NCI-H1694 (cell line): Measurements from ENCODE around the gene BAIAP2L2.

Experiments used
- DNase-seq: peaks from one replicate; lab custom pipeline; 2025; lab: John Stamatoyannopoulos, UW

BAIAP2L2 gene

DNA sequence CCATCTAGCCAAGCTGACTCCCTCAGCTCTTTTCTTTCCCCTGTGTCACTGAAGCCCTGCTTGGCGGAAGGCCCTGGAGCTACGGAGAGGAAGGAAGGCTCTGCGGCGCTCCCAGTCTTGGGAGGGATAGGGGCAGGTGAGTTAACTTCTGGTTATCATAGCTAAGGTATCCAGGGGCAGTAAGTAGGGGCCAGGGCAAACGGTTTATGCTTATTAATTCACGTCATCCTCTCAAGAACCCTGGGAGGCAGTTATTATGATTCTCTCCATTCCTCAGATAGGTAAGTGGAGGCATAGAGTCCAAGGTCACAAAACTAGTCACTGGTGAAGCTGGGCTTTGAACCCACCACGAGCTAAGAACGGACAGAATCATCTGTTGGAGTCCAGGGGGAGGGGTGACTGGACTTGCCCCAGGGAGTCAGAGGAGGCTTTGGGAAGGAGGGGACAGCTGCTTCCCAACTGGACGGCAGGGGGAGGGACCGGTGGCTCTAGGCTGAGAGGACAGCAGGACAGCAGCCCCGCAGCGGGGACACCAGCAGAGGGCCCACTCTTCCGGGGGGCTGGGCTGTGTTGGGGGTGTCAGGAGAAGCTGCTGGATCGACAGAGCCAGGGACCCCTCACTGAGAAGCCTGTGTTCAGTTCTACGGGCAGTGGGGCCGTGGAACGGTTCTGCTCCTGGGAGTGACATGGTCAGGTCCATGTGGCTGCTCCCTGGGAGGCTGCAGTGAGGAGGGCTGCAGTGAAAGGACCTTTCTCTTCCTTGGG lies 3.5 kb downstream of the BAIAP2L2 start:
- no peak for DNase-seq

DNA sequence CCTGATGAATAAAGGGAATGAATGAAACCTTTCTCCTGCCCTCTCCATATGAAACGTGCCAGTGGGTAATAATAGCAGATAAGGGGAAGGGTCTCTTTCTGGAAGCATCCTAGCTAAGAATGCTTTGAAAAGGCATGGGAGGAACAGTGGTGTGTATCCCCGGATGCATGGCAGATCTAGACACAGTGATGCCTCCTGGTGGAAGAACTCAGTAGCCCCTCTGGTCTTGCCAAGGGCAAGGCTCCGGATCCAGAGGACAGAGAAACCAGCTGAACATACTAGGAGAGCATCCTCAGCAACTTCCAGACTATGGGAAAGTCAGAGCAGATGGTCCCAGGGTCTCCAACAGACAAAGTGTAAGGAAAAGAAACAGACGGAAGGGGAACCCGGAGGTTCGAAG lies 6.4 kb downstream of the BAIAP2L2 start:
- peak; percentile 32 for DNase-seq

DNA sequence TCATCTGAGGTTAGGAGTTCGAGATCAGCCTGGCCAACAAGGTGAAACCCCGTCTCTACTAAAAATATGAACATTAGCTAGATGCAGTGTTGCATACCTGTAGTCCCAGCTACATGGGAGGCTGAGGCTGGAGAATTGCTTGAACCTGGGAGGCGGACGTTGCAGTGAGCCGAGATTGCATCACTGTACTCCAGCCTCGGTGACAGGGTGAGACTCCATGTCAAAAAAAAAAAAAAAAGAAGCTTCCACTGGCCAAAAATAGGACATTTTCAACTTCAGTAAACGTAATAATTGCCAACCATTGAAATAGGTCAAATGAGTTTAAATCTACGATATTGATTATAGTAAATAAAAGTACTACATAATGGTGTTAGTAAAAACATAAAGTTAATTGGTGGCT lies 6.8 kb downstream of the BAIAP2L2 start:
- no peak for DNase-seq

DNA sequence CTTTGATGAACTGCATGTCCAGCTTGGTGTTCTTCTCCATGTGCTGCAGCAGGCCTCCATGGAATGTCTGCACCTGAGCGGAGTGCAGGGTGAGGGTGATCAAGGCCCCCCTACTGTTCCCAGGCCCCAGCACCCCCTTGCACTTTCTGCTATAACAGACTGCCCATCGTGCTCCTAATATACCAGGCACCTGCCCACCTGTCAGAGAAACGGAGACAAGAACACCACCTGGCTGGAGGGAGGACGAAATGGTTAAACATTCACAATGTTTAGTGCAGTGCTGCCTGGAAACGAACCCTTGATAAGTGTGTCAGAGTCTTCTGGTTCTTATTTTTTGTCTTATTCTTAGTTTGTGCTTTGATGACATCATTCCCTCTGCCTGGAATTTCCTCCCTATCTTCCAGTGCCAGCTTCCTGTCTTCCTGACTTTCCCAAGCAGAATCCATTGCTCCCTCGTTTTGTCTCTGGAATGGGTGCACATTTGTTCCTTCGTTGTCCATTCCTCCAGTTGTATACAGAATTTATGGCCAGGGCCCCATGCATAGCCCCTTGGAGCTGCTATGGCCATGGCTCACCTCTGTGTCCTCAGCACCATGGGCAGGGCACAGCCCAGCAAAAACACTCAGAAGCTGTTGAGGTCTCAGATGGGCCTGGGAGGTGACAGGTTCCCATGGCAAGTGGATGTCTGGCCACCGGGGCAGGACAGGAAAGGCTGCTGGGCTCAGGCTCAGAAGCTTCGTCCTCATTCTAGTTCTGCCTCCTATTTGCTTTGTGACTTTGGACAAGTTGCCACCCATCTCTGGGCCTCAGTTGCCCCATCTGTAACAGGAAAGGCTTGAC lies 11.9 kb downstream of the BAIAP2L2 start:
- no peak for DNase-seq

DNA sequence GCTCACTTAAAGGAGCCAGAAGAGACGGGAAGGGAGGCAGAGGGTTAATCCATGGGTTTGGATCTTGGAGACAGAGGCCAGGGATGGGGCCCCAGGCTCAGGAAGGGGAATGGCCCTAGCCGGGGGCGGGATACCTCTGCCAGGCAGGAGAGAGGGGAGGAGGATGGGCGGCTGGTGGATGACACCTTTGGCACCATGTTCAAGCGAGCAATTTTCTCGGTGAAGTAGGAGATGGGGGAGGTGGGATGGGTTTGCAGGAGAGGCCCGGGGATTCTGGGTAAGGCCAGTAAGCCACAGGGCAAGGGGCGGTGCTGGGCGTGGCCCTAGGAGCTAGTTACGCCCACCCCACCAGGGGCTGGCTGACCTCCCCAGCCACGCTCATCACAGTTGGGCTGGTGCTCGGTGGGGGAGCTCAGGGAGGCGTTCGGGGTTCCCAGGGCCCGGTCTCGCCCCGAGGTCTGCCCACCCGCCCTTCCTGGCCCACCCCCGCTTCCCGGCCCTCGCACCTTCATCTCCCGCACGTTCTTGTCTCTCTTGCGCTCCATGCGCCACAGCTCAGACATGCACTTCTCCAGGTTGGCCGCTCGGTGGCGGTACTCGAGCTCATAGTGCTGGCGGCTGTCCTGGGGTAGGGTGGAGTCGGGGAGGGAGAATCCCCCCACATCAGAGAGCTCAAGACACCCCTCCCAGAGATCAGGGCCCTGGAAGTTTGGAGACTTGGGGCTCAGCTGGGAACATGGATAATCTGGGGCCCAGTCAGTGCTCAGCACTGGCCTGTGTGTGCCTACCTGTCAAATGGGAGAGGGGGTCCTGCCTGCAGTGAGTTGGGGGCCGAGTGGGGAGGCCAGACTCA lies 12.7 kb downstream of the BAIAP2L2 start:
- DNase-seq = no peak

DNA sequence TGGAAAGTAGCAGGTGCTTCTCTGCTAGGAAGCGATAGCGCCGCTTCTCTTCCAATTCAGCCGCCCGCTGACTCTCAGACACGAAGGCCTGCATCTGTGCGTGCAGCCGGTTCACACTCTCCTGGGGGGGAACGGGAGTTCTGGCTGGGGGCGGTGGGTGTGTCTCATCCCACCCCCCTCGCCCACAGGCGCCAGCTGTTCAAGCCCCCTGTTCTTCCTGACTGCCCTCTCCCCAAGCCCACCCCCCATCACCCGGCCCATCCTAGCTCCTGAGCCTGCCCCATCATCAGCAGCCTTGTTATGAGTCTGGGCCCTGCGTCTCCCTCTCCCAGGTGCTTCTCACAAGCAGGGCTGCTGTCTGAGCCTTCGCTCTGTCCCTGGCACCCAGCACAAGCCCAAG lies 13.4 kb downstream of the BAIAP2L2 start:
- no peak for DNase-seq

DNA sequence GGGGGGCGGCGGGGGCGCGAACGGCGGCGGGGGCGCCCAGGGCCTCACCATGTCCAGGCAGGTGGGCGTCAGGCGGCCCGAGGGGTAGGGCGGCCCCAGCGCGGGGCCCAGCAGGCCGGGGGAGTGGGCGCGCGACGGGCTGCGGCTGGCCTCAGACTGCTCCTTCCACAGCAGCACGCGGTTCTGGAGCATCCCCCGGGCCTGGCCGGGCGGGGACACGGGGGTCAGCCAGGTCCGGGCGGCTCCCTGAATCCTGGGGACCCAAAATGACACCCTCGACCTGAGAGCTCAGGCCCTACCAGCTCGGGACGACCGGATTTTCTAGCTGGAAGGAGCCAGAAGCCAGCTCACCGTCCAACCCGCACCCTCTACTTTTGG lies 21.0 kb downstream of the BAIAP2L2 start:
- DNase-seq = no peak

DNA sequence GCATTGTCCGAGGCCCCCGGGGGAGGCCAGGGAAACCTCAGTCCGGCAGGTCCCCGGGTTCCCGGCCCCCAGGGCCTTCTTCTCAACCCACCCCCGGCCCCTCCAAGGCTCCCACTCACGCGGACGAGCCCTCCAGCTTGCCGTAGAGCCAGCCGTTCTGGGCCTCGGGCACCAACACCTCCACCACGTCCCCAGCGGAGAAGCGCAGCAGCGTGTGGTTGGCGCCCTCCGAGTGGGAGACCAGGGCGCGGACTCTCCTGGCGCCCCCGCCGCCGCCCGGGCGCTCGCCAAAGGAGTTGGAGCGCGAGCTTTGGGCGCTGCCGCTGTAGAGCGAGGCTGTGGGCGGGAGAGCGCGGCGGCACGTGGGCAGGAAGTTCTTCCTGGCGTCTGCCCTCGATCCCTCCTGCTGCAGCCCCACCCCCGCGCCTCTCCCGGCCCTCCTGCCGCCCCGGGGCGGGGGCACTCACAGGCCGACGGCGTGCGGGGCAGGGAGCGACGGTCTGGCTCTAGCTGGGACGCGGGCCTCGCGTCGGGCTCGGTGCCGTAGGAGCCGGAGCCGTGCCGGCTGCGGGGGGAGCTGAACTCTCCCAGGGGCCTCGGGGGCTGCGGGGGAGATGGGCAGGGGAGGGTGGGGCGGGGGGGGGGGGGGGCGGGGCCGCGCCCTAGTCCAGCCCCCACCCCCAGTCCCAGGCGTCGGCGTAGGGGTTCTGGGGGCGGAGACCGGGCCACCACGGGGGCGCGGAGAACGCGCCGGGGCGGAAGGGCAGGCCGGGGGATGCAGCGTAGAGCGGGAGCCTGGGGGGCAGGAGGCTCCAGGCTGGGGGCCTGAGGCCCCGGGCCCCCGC lies 21.6 kb downstream of the BAIAP2L2 start:
- no peak for DNase-seq

DNA sequence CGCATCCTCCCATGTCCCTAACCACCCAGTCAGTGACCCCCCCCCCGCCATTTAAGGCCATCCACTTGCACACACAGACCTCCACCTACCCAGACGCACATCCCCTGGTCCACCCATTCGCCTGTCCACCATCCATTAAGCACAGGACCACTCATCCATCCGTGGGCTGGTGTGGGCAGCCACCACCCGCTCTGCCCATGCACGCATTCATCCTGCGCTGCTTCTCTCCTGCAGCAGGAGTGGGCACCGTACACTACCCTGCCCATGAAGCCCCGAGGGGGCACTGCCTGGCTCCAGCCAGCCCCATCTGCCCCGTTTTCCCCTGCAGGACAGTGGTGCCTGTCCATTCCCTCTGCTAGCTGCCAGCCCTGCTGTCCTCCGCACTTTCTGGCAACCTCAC lies 22.6 kb downstream of the BAIAP2L2 start:
- DNase-seq = no peak

DNA sequence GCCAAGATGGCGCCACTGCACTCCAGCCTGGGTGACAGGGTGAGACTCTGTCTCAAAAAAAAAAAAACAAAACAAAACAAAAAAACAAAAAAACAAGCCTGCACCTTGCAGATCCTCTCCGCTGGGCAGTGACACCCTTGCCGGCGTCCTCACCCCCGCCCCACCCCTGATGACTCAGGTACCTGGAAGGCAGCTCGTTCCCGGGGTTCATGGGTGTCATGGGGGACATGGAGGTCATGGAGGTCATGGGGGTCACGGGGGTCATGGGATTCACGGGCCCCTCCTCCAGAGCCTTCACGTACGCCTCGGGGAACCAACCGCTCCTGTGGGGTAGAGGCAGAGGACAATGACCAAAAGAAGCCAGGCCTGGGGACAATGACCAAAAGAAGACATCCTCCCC lies 23.5 kb downstream of the BAIAP2L2 start:
- DNase-seq = no peak

DNA sequence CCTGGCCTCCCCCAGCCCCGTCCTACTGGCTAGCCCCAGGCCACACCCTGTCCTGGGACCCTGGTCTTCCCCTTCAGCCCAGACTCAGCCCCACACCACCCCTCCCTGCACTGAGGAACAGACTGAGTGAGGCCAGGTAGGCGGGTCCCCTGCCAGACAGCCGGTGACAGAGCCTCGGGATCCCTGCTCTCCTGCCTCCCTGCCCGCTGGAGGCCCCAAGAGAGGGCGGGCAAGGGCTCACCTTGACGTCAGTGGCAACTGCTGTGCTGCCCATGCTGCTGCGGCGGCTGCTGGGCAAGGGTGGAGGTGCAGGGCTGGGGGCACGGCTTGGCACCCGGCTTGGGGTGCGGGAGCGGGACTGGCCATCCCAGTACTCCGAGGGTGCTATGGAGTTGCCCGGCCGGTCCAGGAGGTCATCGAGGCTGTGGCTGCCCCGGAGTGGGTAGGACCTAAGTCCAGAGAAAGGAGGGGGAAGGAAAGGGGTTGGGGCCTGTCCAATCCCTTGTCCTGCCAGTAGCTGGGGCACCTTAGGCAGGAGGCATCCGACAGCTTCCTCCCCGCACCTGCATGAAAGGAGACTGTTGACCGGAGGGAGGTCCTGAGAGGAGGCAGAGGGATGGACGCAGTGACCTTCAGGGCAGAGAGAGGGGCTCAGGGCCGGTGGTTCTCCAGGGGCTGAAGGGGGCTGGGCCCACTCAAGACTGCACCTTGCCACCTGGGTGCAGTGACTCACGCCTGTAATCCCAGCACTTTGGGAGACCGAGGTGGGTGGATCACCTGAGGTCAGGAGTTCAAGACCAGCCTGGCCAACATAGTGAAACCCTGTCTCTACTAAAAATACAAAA lies 24.3 kb downstream of the BAIAP2L2 start:
- no peak for DNase-seq

DNA sequence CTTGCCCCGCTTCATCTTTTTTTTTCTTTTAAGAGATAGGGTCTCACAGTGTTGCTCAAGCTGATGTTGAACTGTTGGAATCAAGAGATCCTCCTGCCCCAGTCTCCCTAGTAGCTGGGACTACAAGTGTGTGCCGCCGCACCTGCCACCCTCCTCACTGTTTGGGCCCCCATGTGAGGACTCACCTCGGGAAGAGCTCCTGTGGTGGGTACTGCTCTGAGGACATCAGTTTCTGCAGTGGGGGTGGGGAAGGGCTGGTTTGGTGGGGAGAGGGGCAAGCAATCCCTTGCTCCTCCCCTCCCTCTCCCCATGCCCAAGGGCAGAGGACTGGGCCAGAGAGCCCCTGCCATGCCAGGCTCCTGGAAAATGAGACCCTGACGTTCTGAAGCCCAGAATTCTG lies 25.0 kb downstream of the BAIAP2L2 start:
- DNase-seq = no peak

DNA sequence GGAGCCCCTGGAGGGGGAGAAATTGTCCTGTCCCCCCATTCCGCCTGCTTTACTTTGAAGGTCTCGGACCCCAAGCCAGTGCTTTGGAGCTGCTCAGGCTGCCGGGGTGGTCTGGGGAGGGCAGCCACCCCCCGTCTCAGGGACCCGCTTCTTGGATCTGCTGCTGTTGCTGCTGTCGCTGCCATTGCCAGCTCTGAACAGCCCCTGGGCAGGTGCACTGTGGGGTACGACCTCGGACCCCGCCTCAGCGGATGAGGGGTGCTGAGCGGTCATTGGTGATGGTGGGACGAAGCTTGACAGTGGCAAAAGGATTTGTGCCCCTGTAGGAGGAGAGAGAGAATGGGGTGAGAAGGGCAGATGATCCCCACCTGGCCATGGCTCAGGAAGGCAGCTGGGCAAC lies 25.4 kb downstream of the BAIAP2L2 start:
- DNase-seq = no peak

DNA sequence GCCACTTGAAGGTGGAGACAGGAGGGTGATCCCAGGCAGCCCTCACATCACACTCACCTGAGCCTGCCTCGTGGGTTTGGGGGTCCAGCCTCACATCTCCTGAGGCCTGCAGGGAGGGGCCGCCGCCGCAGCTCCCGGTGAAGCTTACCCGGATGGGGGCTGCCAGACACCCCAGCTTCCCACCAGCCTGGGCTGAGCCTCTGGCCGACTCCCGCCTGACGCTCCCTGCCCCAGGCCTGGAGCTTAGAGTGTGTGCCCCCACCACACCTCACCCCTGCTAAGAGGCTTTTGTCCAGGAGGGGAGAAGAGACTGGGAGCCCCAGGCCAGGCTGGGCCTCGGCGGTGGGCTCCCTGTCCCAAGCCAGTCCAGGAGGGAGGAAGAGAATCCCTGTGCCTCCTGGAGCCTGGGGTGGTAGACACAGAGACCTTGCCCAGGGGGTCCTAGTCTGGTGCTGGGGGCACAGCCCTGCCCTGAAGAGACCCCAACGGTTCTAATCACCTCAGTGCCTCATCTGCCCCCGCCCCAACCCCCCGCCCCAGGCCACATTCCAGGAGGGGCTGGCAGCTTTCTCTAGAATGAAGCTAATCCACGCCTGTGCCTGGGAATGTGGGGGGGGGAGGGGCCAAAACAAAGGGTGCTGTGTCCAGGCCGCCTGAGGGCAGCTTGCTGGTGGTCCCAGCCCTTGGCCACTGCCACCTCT lies 26.4 kb downstream of the BAIAP2L2 start, which contains the start of gene SLC16A8:
SLC16A8 (minus strand) TSS at position 254 of the 701 bp plus-strand sequence. CDS start 1,311 bp downstream, outside the sequence.
- DNase-seq = no peak

DNA sequence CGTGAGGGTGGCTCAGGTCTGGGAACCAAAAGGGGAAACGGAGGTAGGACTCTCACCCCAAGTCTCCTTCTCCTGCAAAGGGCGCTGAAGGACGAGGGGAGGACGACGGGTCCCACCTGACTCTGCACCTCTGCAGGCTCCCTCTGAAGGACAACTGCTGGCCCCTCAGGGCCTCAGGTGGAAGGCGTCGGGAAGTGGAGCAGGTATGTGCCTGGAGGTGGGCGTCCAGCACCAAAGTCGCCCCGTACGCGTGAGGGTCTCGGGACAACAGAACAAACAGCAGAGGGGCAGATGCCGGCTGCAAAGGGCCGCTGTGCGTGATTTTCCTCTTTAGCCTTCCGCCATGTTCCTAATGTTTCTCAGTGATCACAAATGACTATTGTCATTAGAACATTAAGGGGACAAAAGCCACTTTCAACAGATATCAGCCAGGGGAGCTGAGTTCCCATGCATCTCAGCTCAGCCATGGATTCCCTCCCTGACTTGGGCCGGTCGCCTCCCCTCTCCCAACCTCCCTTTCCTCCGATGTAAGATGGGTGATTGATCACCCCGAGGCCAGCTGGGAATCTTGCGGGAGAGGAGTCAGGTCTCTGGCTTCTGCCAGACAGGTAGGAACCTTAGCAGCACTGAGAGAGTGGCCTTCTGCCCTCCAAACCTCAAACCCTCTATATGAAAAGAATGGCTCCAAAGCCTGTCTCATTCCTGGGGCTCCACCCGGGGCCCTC lies 27.3 kb downstream of the BAIAP2L2 start:
- DNase-seq = no peak

DNA sequence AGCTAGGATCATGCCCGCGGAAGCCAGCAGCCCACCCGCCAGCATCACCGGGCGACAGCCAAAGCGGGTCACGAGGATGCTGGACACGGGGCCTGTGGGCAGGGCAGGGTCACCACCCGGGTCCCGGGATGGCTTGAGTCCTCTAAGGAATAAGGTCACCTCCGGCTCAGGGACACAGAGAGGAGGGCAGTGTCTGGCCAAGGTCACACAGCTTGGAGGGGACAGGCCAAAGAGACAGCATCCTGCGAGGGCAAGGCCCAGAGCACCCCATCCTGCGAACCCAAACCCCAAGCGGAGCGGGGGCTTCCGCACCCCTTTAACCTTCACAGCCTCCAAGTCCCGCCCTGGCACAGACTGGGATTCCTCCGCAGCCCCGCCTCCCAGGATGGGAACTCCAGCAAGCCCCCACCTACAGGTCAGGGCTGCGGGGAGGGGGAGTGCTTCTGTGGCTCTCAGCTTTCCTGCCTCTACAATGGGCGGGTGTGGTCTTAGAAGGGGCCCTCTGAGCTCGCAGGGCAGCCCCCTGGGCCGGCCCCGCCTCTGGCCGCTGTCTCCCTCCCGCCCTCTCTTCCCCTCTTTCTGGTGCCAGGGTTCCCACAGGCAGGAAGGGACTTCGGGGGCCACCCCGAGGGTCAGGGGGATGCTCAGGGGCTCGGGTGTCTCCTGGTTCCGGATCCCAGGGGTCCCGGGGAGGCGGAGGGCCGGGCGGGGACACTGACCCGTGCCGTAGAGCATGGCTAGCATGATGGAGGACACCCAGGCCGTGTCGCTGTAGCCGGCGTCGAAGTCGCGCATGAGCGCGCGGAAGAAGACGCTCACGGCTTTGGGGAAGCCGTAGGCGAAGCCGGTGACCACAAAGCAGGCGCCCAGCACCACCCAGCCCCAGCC lies 28.3 kb downstream of the BAIAP2L2 start:
- DNase-seq = no peak

DNA sequence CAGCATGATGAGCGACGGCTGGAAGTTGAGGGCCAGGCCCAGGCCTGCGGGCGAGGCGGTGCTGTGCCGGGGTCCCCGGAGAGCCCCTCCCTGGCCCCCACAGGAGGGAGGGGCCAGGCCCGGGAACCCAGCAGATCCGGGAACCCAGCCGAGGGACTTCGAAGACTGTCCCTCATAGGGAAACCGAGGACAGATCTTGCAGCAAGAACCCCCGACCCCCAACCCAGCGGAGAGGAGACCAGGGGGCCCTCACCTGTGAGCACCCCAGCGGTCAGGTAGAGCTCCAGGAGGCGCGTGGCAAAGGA lies 28.9 kb downstream of the BAIAP2L2 start:
- DNase-seq = no peak

DNA sequence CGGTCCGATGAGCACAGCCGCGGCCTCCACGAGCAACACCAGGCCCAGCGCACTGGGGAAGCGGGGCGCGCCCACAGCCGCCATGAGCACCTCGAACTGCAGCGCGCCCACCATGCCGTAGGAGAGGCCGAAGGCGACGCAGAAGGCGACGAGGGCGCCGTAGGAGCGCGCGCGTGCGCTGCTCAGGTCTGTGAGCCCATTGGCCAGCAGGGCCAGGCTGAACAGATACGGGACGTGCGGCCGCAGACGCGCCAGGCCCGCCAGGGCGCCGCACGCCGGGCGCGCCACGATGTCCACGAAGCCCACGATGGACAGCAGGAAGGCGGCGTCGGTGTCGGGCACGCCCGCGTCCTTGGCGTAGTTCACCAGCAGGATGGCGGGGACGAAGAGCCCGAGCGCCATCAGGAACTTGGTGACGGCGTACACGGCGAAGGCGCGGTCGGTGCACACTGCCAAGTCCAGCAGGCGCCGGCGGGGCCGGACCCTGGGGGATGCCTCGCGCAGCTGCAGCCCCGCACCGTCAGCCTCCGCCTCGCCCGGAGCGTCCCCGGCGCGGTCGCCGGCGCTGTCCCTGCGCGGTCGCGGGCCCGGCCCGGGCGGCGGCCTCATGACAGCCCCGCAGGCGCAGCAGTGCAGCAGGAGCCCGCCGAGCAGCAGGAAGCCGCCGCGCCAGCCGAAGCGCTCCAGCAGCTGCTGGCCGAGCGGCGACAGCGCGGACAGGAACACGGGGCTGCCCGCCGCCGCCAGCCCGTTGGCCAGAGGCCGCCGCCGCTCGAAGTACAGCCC lies 29.4 kb downstream of the BAIAP2L2 start:
- DNase-seq = no peak
